ENCODE results near the gene PHC3.
"Not testable (repeated sequence)": the region's sequence is repeated elsewhere in the genome, so short reads cannot be mapped to it uniquely, and the experiment has no call there.

The PHC3 gene

GRCh38 chr3:170128977-170129431 is 52.5 kb downstream of the PHC3 start:
- no peak for DNase-seq (ENCODE audit: low spot score)

- peak; percentile 32 for DNase-seq (ENCODE audit: low spot score)
Observed at GRCh38 chr3:170128259-170128976, 53.1 kb downstream of the PHC3 start.

- DNase-seq (ENCODE audit: low spot score): no peak
Observed at GRCh38 chr3:170117134-170117533, 64.4 kb downstream of the PHC3 start.

GRCh38 chr3:170114165-170114564 is 67.4 kb downstream of the PHC3 start:
- DNase-seq (ENCODE audit: low spot score): not testable (repeated sequence)

GRCh38 chr3:170111147-170111771 is 70.3 kb downstream of the PHC3 start:
- no peak for DNase-seq (ENCODE audit: low spot score)

GRCh38 chr3:170109579-170110293 is 71.8 kb downstream of the PHC3 start:
- DNase-seq (ENCODE audit: low spot score): no peak

- DNase-seq (ENCODE audit: low spot score): no peak
Observed at GRCh38 chr3:170108955-170109354, 72.6 kb downstream of the PHC3 start.

GRCh38 chr3:170107941-170108340 is 73.6 kb downstream of the PHC3 start:
- no peak for DNase-seq (ENCODE audit: low spot score)

- no peak for DNase-seq (ENCODE audit: low spot score)
Observed at GRCh38 chr3:170102431-170102830, 79.1 kb downstream of the PHC3 start.

GRCh38 chr3:170100944-170101343 is 80.6 kb downstream of the PHC3 start:
- no peak for DNase-seq (ENCODE audit: low spot score)

- DNase-seq (ENCODE audit: low spot score): no peak
Observed at GRCh38 chr3:170098753-170099152, 82.8 kb downstream of the PHC3 start.

GRCh38 chr3:170096342-170096741 is 85.2 kb downstream of the PHC3 start:
- no peak for DNase-seq (ENCODE audit: low spot score)

- DNase-seq (ENCODE audit: low spot score): no peak
Observed at GRCh38 chr3:170095771-170096170, 85.8 kb downstream of the PHC3 start.

GRCh38 chr3:170092907-170093306 is 88.6 kb downstream of the PHC3 start:
- no peak for DNase-seq (ENCODE audit: low spot score)

- no peak for DNase-seq (ENCODE audit: low spot score)
Observed at GRCh38 chr3:170090601-170090981, 90.9 kb downstream of the PHC3 start.

- no peak for DNase-seq (ENCODE audit: low spot score)
Observed at GRCh38 chr3:170089862-170090600, 91.5 kb downstream of the PHC3 start.

GRCh38 chr3:170085396-170085795 is 96.1 kb downstream of the PHC3 start:
- DNase-seq (ENCODE audit: low spot score): no peak

- DNase-seq (ENCODE audit: low spot score): no peak
Observed at GRCh38 chr3:170083343-170083742, 98.2 kb downstream of the PHC3 start.

GRCh38 chr3:170081079-170081741 is 100.3 kb downstream of the PHC3 start:
- no peak for DNase-seq (ENCODE audit: low spot score)

- DNase-seq (ENCODE audit: low spot score): no peak
Observed at GRCh38 chr3:170080605-170081004, 100.9 kb downstream of the PHC3 start.

- DNase-seq (ENCODE audit: low spot score): no peak
Observed at GRCh38 chr3:170079536-170080165, 101.9 kb downstream of the PHC3 start.

Measured in pons (tissue), 1 donor.